G401.6 (cell line): Measurements from ENCODE around the gene ZNF280B.
"Not testable (repeated sequence)": the region's sequence is repeated elsewhere in the genome, so short reads cannot be mapped to it uniquely, and the experiment has no call there.

ENCODE experiments used
- FAIRE-seq: peaks from 2 replicates; lab custom pipeline; 2012; peaks lifted over from hg19 to GRCh38; lab: Jason Lieb, UNC

ZNF280B gene

GRCh38 chr22:22463855-22464540 lies 44.5 kb downstream of the ZNF280B start:
- peak; percentile 71 for FAIRE-seq

- FAIRE-seq = no peak
These were observed 45.6 kb downstream of the ZNF280B start for GRCh38 chr22:22462813-22463567.

GRCh38 chr22:22461583-22461982 lies 47.0 kb downstream of the ZNF280B start:
- FAIRE-seq = no peak

- no peak for FAIRE-seq
These were observed 47.4 kb downstream of the ZNF280B start for GRCh38 chr22:22461111-22461510.

- peak; percentile 44 for FAIRE-seq
These were observed 47.9 kb downstream of the ZNF280B start for GRCh38 chr22:22460635-22461034.

- FAIRE-seq = no peak
These were observed 48.5 kb downstream of the ZNF280B start for GRCh38 chr22:22460060-22460459.

GRCh38 chr22:22458896-22459588 lies 49.5 kb downstream of the ZNF280B start:
- FAIRE-seq = no peak

GRCh38 chr22:22458387-22458786 lies 50.2 kb downstream of the ZNF280B start:
- no peak for FAIRE-seq

- FAIRE-seq = no peak
These were observed 53.5 kb downstream of the ZNF280B start for GRCh38 chr22:22454997-22455396.

GRCh38 chr22:22452996-22453686 lies 55.4 kb downstream of the ZNF280B start:
- no peak for FAIRE-seq

GRCh38 chr22:22452211-22452610 lies 56.3 kb downstream of the ZNF280B start:
- no peak for FAIRE-seq

GRCh38 chr22:22450343-22450839 lies 58.2 kb downstream of the ZNF280B start:
- FAIRE-seq = no peak

GRCh38 chr22:22449819-22450218 lies 58.7 kb downstream of the ZNF280B start:
- no peak for FAIRE-seq

GRCh38 chr22:22446517-22446916 lies 62.0 kb downstream of the ZNF280B start:
- FAIRE-seq = no peak

GRCh38 chr22:22444007-22444589 lies 64.4 kb downstream of the ZNF280B start:
- FAIRE-seq = not testable (repeated sequence)

- no peak for FAIRE-seq
These were observed 65.4 kb downstream of the ZNF280B start for GRCh38 chr22:22442928-22443709.

- FAIRE-seq = not testable (repeated sequence)
These were observed 66.9 kb downstream of the ZNF280B start for GRCh38 chr22:22441626-22442025.

- no peak for FAIRE-seq
These were observed 68.4 kb downstream of the ZNF280B start for GRCh38 chr22:22440188-22440587.
